GM04504 (cell line): Measurements from ENCODE around the gene TPR.

Experiments used
- DNase-seq: peaks from one replicate; pipeline ENCODE4 v3.0.0-alpha.2; 2012; ENCODE audit warnings: low read depth

Gene TPR

DNA sequence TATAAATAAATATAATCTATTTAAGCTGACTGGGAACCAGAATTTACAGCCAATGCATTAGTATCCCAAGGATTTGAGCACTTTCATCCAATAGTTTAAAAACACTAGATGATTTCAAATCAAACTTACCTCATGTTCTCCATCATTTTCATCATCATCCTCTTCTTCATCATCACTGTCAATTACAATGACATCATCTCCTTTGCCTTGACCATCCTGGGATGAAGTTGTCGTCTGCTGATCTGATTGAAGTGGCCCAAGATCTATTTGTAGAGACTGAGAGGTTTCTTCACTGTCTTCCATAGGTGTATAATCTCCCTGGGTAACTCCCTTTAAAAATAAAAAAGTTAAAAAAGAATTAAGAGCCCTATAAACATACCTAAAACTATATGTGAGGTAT, 47.7 kb downstream of the TPR start:
- no peak for DNase-seq

DNA sequence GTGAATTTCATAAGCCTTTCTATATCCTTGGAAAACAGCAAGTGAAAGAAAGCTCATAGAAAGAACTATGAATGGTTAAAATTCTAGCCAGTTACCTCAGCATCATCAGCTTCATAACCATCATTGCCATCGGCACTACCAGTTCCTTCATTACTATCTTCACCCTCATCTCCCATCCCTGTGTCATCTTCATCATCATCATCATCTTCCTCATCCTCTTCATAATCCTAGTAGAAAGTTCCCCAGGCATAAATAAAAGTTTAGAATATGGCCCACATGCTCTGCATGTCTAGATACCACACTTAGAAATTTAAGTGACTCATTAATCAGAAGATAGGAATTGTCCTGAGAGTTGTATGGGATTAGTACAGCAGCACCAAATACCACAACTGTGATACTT, 49.0 kb downstream of the TPR start:
- no peak for DNase-seq

DNA sequence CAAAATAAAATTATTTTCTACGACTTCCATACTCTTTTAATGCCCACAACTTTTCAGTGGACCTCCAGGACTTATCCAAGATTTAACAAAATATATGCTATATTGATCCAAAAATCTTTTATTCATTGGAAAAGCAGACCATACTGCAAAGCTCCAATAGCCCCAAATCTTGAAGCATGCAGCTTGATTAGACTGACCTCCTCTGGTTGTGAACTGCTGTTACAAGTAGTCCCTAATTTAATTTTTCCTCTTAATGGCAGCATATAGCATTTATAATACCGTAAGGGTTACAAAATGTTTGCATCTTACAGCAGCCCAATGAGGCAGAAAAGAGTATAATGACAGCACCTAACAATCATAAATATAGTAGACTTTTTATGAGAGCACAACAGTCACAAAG, 49.8 kb downstream of the TPR start:
- DNase-seq, result no peak

DNA sequence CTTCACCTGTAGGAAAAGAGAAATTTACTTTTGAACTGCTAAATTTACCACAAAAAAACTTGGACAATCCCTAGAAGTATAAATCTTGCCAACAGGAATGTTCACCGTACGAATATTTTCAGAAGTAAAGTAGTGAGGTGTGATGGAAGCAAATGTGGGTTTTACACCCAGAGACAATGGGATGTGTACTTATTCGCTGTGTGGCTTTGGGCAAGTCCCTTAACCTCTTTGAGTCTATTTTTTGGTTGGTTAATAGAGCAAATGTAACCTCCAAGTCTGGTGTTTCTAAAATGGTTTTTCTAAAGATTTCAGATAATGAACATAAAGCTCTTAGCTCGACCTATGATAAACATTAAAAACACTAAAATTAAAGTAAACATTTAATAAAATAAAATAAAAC, 51.2 kb downstream of the TPR start:
- DNase-seq, result no peak

DNA sequence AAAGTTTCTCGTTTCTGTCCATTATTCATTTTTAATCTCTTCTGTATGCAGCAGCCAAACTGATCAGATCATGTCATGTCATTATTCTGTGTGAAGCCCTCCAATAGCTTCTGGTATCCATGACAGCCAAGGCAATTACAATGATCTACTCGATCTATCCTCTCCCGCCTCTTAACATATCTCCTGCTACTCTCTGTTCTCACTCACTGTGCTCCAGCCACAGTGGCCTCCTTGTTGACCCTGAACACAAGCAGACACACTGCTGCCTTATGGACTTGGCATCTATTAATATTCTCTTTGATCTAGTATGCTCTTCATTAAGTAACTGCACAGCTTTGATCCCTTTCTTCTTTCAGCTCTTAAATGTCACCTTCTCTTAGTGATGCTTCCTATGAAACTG, 59.5 kb downstream of the TPR start:
- DNase-seq, result no peak

DNA sequence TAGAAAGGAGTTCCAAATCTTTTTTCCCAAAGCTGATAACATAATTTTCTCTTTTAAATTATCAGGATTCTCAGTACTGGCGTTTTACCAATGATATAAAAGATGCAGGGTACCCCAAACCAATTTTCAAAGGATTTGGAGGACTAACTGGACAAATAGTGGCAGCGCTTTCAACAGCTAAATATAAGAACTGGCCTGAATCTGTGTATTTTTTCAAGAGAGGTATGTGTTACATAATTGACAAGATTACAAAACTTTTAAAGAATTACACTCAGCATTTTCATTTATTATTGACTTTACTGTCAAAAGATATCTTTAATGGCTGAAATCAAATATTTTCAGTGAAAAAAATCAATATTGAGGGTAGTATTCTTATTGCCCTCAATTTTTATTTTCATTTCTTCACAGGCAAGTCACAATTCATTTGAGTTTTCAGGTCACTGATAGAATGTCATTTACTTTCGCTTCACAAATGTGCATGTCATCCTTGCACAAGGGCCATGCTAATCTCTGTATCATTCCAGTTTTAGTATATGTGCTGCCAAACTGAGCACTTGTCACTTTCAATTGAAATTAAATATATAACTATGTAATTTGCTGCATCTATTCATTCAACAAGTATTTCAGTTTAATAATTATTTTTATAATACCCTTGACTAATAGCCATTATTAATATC, 63.5 kb downstream of the TPR start:
- DNase-seq, result no peak

DNA sequence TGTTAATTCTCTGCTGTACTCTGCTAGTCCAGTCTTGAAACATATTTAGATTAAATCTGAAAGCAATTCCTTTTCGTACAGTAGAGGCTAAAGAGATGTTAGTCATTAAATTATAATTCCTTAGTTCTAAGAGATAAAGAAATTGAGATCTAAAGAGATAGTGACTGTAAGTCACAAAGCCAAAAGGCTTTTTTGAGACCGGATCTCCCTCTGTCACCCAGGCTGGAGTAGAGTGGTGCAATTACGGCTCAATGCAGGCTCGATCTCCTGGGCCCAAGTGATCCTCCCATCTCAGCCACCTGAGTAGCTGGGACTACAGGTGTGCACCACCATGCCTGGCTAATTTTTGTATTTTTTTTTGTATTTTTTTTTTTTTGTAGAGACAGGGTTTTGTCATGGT, 64.7 kb downstream of the TPR start:
- DNase-seq, result no peak

DNA sequence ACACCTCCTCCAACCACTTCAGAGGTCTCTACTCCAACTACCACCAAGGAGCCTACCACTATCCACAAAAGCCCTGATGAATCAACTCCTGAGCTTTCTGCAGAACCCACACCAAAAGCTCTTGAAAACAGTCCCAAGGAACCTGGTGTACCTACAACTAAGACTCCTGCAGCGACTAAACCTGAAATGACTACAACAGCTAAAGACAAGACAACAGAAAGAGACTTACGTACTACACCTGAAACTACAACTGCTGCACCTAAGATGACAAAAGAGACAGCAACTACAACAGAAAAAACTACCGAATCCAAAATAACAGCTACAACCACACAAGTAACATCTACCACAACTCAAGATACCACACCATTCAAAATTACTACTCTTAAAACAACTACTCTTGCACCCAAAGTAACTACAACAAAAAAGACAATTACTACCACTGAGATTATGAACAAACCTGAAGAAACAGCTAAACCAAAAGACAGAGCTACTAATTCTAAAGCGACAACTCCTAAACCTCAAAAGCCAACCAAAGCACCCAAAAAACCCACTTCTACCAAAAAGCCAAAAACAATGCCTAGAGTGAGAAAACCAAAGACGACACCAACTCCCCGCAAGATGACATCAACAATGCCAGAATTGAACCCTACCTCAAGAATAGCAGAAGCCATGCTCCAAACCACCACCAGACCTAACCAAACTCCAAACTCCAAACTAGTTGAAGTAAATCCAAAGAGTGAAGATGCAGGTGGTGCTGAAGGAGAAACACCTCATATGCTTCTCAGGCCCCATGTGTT, 66.6 kb downstream of the TPR start:
- DNase-seq, result no peak

DNA sequence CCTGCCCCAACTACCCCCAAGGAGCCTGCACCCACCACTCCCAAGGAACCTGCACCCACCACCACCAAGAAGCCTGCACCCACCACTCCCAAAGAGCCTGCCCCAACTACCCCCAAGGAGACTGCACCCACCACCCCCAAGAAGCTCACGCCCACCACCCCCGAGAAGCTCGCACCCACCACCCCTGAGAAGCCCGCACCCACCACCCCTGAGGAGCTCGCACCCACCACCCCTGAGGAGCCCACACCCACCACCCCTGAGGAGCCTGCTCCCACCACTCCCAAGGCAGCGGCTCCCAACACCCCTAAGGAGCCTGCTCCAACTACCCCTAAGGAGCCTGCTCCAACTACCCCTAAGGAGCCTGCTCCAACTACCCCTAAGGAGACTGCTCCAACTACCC, 67.6 kb downstream of the TPR start:
- DNase-seq, result no peak

DNA sequence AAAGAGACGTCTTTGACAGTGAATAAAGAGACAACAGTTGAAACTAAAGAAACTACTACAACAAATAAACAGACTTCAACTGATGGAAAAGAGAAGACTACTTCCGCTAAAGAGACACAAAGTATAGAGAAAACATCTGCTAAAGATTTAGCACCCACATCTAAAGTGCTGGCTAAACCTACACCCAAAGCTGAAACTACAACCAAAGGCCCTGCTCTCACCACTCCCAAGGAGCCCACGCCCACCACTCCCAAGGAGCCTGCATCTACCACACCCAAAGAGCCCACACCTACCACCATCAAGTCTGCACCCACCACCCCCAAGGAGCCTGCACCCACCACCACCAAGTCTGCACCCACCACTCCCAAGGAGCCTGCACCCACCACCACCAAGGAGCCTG, 68.5 kb downstream of the TPR start:
- DNase-seq, result no peak

DNA sequence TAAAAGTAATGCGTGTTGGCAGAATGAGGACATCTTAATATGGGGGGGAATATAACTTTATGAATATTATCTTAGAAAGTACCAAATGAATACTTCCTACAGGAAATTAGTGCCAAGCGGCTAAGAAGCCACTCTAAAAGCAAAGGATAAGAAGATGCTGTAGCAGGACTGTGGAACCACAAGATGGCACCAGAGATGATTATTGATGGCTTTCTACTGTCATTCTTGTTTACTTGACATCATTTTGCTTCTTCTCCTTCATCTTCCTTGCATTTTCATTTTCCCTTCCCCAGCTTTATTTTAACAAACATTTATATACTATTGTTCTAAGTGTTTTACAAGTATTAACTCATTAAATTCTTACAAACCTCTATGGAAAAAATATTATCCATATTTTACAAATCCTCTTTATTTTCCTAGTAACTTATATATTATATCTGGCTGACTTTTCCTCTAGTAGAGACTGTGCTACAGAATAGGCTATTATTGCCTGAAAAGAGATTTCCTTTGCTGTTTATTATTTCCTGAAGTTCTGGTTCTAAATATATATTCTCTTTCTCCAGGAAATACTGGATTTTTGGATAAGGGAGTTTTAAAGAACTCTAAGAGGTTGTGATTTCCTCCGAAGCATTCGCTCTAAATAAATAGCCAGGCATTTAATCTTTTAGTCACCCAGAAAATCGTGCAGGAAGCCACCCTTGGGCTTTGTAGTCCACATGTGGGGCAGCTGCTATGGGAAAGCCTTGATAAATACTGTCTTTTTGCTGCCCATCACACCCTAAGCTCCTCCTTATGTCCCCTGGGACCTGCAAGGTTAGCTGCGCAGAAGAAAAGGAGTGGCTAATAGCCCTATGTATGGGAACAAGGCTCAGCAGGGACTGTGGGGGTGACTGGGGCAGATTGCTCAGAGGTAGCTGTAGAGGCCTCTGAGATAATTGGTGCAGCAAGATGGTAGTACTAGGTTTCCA, 69.8 kb downstream of the TPR start:
- DNase-seq, result no peak

DNA sequence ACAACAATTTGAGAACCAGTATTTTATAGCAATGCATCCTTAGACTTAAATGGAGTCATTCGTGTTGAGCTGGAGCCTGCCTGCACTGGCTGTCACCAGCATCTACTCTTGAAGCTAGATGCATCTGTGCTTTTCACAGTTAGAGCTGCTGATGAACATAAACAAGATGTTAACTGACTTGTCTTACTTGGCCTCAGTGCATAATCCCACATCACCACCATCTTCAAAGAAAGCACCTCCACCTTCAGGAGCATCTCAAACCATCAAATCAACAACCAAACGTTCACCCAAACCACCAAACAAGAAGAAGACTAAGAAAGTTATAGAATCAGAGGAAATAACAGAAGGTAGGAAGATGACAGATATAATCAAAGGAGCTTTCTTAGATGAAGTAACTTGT, 71.1 kb downstream of the TPR start:
- DNase-seq, result no peak

DNA sequence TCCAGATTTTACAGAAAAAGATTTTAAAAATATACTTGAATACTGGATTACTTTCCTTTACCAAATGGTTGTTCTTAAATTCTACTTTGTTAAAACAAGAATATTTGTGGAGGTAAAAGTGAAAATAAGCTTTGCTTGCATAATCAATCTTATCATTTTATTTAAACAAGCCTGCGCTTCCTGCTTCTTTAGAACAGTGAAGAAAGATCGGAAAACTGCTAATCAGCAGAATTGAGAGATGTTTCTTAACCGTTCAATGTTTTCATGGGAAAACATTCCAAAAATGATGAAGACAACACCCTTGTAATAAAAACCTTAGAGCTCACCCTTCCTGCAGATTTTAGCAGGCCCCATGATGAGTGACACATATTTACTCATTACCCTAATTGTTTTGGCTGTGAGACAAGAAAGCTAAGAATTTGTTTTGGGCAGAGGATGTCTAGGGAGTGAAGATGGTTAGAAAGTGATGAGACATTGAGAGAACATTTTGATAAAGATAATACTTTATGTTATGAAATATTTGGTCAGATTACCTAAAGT, 72.6 kb downstream of the TPR start:
- no peak for DNase-seq

DNA sequence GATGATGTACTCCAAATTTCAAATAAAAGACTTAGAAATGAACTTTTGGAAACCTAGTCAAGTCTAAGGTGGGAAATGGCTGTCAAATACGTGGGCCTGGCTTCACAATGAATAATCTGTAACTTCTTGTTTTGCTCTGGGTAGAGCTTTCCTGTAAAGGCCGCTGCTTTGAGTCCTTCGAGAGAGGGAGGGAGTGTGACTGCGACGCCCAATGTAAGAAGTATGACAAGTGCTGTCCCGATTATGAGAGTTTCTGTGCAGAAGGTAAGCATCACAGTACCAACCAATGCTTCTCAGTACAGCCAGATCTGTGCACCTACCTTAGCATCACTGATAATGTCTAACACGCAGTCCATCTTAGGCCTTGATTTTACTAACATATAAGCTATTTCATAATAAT, 73.6 kb downstream of the TPR start:
- no peak for DNase-seq

DNA sequence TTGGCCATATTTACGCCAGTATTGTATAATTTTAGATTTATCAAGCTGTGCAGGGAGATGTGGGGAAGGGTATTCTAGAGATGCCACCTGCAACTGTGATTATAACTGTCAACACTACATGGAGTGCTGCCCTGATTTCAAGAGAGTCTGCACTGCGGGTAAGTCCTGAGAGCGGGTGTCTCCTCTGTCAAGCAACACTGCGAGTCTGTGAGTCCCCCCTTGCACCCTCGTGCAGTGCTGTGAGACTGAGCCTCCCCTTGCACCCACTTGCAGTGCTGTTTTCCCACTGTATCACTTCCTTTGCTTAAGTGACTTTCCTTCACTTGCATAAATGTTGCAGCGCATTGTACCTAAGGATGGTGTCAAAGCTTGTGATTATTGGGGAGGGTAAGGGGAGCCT, 75.0 kb downstream of the TPR start:
- DNase-seq, result no peak

DNA sequence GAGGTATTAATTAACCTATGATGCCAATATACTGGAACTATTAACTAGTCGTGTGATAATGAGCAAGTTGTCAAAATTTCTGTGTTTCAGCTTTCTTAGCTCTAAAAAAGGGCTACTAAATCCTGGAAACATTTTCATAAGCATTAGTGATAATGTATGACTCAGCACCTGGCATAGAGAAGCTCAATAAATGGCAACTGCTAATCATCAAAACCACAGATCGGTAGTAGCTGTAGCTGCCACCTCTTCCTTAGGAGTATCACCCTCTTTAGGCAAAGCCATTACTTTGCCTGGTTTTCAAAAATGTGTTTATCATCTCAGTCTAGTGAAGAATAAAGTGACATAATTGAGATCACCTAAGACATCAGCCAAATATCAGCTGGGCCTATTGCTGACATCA, 75.5 kb downstream of the TPR start:
- no peak for DNase-seq

DNA sequence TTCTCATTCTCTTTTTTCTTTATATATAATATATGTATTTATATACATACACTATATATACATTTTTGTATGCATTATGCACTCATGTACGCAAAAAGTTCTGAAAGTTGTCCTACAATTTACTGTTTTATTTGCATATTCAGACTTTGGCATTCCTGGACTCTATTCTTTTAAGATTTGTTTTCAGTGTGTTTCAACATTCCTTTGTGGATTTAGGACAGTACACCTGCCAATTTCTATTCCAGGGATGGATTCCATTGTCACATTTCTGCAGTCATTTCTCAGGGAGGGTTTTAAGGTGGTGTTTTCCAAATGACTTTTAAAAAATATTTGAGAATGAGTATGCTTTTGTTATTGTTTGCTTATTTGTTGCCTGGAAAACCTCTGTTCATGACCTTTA, 76.2 kb downstream of the TPR start:
- no peak for DNase-seq

DNA sequence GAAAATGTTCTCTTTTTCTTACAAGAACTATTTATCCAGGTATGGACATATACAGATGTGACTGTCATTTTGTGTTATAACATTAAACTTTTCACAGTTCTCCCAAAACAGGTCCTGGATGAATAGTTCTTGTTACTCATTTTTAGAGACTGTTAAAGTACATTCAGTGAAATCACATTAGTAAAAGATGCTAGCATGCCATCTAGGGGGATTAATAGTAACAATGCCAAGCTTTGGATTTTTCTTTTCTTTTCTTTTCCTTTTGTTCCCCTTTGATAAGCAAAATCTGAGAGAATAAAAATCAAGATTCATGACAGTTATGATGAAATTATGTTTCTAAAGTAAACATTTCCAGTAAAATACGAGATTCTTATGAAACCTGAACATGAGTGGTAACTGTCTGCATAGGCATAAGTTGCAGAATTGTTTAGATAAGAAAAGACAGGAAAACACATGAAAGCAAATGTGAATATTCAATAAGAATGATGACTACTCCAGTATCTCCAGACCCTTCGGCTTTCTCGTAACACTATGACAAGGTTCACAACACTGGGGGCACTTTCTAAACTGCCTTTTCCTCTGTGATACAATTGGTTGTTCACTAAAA, 77.5 kb downstream of the TPR start:
- no peak for DNase-seq

DNA sequence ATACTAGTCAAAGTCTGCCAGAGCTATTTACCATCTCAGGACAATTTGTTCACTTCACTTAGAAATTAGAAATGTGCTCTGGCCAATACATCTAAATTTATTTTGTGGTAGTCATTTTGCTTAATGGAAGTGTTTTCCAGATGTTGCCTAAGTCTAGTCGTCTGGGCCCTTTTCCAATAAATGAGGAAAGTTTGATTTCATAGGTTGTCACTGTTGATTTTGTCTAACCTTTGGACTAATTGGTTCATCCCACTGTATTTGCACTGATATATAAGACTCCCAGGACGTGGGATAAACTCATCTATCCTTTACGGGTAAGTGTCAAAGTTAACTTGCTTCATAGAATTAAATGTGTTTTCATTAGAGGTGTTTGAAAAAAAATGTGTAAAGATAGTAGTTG, 79.1 kb downstream of the TPR start, which contains the start of gene PRG4:
Gene PRG4, plus strand, starts transcription at position 300 of the 400 bp plus-strand sequence.
- DNase-seq, result no peak

DNA sequence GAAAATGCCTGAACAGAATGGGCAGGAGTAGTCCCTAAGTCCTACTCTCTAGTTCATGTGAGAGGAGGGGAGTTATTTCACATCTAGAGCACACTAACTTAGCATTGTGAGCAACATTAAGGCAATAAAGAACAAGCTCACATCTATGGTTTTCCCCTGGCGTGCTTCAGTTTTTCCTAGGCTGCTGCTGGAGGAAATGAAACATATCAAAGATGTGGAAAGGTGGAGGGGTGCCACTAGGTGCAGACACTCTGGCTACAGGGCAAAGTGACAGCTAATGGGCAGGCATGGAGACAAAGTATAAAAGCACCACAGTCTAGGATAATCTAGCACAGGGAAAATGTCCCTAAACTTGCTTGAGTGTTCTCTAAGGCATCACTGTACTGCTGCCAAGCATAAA, 82.2 kb downstream of the TPR start:
- DNase-seq, result no peak

DNA sequence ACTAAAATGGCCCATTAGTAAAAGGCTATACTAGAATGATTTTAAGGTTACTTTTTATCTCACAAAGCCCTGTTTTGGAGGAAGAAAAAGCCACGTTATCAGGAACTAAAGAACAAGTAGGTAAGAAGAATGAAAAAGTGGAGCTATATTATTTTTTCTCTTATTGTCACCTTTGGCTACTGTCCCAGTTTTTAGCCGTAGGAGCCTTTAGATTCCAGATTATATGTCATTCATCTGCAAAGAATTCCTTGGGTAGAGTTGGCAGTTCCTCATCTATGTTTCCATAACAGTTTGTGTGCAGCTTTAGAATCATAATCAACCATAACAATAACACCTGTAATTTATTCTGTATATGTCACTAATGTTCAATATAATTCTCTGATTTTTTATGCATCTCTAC, 83.8 kb downstream of the TPR start:
- no peak for DNase-seq

DNA sequence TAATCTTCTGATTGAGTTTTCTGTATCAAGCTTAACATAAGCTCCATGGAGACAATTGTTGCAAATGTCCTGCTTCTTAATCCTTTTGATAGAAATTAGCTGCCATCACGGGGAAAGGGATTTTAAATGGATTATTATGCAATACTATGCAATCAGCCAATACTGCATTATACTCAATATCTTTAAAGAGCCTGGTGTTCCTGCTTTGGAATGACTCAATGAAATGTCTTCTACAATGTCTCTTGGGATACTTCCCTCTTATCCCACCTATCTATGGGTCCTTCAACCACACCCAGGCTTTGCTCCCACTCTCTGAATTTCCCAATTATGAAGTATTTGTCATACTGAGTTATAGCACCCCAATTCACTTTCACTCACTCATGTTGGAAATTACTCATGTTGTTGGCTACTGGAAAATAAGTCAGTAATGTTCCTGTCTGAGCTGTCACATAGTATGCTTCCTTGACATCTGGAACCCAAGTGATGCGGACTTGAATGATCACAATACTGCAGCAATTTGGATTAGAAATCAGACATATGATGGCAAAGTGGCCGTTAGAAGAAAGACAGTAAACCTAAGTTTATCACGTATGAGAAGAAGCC, 85.0 kb downstream of the TPR start:
- no peak for DNase-seq
